ENCODE measurements around the gene BTN3A1.

DNA sequence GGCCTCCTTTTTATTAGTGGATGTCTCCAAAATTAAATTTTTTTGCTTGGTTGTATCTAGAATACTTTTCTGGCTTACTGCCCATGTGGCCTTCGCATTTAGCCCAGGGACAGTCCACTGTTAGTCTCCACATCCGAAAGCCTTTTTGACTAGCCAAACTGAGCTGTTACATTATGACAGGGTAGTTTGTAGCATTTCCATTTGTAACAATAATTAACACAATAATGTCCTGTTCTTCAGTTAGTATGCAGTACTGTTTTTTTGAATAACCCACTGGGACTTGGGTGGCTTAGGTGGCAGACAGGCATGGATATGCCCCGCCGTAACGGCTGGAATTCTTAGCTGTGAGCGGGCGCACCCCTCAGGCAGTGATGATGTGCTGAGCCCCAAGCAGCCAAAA is 49.8 kb upstream of the BTN3A1 start:
- TF ChIP-seq CTCF (IDR thresholded peaks at IDR 0.05) = no peak
- TF ChIP-seq POLR2AphosphoS5 (IDR thresholded peaks at IDR 0.05; ENCODE audit: insufficient read depth in 1 of 2, low read depth in 1 of 2) = no peak

Measured in vagina (tissue), 2 donors.